ENCODE measurements around the gene TMPRSS4.

DNA sequence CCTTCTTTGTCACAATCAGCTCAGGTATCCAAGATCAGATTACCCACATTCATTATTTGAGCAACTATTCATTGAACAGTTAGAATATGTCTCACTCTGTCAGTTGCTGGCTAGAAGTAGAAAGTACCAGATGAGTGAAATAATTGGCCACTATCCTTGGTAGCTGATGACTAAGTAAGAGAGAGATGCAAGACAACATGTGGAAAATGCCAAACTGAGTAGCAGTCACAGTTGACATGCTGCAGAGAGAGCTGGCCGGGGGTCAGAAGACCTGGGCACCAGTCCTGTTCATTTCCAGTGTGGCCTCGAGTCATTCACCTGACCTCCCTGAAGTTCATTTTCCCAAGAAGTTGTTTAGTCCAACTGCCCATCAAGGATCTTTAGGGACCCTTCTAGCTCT, 32.4 kb downstream of the TMPRSS4 start:
- TF ChIP-seq, protein P1, sequence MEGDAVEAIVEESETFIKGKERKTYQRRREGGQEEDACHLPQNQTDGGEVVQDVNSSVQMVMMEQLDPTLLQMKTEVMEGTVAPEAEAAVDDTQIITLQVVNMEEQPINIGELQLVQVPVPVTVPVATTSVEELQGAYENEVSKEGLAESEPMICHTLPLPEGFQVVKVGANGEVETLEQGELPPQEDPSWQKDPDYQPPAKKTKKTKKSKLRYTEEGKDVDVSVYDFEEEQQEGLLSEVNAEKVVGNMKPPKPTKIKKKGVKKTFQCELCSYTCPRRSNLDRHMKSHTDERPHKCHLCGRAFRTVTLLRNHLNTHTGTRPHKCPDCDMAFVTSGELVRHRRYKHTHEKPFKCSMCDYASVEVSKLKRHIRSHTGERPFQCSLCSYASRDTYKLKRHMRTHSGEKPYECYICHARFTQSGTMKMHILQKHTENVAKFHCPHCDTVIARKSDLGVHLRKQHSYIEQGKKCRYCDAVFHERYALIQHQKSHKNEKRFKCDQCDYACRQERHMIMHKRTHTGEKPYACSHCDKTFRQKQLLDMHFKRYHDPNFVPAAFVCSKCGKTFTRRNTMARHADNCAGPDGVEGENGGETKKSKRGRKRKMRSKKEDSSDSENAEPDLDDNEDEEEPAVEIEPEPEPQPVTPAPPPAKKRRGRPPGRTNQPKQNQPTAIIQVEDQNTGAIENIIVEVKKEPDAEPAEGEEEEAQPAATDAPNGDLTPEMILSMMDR (IDR thresholded peaks at IDR 0.05), result no peak
- TF ChIP-seq POLR2A (IDR thresholded peaks at IDR 0.05), result no peak

Data from testis (tissue), 2 donors.